GM12873 (cell line): Measurements from ENCODE around the gene UTS2R.

ENCODE experiments used
- CTCF ChIP-seq: IDR thresholded peaks from 2 replicates; pipeline ENCODE4 v1.5.1; 2012; ENCODE audit warnings: low read depth, mild to moderate bottlenecking, moderate library complexity, low read length, control low read depth; ENCODE audit not compliant: insufficient read depth; ENCODE audit errors: missing control alignments

The UTS2R gene

GRCh38 chr17:82327289-82327688 is 44.3 kb upstream of the UTS2R start:
- TF ChIP-seq CTCF = no peak

GRCh38 chr17:82327757-82328140 is 43.8 kb upstream of the UTS2R start:
- TF ChIP-seq CTCF = no peak

GRCh38 chr17:82328141-82328993 is 43.2 kb upstream of the UTS2R start:
- TF ChIP-seq CTCF = no peak

- TF ChIP-seq CTCF = no peak
Observed at GRCh38 chr17:82328994-82329507, 42.5 kb upstream of the UTS2R start.

- TF ChIP-seq CTCF = no peak
Observed at GRCh38 chr17:82329683-82330321, 41.8 kb upstream of the UTS2R start.

- TF ChIP-seq CTCF = no peak
Observed at GRCh38 chr17:82330322-82331239, 41.0 kb upstream of the UTS2R start.
